HT-29 (cell line): Measurements from ENCODE around the gene UBE2N. TPM values are rescaled to one million over a fixed set of nuclear protein-coding genes. Genes with fewer than 3 reads are reported as not detected.

Experiments used
- DNase-seq: peaks from one replicate; pipeline ENCODE4 v3.0.0-alpha.2; 2015; ENCODE audit warnings: low spot score
- total RNA-seq: library from RNA; depleted of rRNA; stranded (reverse); fragments of >200 nt; shearing (Covaris generic); gene quantifications from 2 replicates; pipeline ENCODE4 v1.2.3, GENCODE V29; 2014

Gene UBE2N
- total RNA-seq, 1 experiment from 2014 or later, result 179 TPM

DNA sequence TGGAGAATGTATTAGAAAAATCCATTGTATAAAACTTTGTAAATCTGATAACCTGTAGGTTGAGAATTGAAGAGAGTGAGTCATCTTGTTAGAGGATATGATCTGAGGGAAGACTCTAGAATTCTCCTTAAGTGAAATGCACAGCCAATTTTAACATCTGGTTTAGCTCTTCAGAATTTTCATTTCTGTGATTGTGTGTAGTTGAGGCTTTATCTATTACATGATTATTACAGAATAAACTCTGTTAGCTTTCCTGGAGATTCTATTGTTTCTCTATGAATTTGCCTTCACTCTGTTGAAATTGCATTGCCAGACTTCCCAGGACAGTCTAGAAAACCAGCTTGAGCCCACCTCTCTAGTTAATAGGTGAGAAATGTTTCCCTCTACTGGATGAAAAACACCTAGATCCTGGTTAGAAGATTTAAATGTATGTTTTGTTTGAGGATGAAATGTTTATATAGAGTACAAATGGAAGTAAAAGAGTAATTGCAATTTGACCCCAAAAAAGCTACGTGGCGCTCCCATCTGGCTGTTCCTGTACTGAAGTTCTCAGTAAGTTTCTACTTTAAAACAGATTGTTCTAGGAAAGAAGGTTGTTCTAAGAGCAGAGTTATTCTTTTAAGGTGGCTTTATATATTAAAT, 61.1 kb downstream of the UBE2N start:
- peak; percentile 74 for DNase-seq

- DNase-seq, result peak; percentile 52
Observed at GRCh38 chr12:93379981-93380361, 61.8 kb downstream of the UBE2N start.

GRCh38 chr12:93379326-93379980, 62.3 kb downstream of the UBE2N start:
- DNase-seq, result peak; percentile 44

DNA sequence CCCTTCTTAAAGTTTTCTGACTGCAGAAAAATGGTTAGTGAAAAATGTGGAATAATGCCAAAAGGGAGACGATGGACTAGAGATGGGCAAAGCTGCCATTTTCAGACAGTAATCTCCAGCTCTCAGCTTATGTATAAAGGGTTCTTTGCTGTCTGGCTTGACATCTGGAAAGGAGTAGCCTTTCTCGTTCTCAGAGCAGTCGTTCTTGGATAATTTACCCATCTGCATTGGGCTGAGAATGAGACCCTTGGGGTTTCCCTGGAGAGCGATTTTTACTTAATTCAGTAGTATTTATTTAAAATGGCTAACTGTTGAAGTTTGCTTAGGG, 62.8 kb downstream of the UBE2N start:
- no peak for DNase-seq

DNA sequence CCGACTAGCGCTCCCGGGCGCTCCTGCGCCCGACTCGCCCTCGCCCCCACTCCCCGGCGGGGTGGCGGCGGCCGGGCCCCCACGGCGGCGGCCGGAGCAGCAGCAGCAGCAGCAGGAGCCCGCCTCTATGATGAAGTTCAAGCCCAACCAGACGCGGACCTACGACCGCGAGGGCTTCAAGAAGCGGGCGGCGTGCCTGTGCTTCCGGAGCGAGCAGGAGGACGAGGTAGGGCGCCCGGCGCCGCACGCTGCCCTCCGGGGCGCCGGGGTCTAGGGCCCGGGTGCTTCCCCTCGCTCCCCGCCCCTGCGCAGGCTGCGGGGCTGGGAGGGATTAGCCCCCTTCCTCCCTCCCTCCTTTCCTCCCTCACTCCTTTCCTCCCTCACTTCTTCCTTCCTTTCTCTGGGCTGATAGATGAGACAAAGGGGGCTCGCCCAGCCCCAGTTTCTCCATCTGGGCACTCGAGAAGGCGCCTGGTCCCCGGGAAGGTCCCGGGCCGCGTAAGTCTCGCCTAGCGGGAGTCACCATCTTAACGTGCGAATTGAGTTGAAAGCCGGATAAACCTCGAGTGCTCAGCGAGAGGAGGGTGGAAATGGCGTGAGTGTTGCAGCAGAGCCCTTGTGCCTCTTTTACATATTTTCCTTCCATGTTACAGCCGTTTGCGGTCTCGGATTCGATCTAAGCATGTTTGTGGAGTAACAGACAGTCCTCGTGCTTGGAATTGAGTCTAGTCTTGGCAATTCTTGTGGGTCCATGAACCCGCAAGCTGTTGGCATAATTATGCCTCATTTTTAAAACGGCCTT, 63.4 kb downstream of the UBE2N start:
- peak; percentile 52 for DNase-seq

- DNase-seq, result peak; percentile 97
Observed at GRCh38 chr12:93377252-93378195, 64.2 kb downstream of the UBE2N start, which contains the start of gene NUDT4. Gene NUDT4 (plus strand): TSS chr12:93377925. CDS start chr12:93378323, 398 bp downstream.

GRCh38 chr12:93376436-93377251, 65.1 kb downstream of the UBE2N start:
- DNase-seq, result peak; percentile 76

- no peak for DNase-seq
Observed at GRCh38 chr12:93375906-93376305, 65.8 kb downstream of the UBE2N start.

- peak; percentile 60 for DNase-seq
Observed at GRCh38 chr12:93373961-93374656, 67.6 kb downstream of the UBE2N start.

DNA sequence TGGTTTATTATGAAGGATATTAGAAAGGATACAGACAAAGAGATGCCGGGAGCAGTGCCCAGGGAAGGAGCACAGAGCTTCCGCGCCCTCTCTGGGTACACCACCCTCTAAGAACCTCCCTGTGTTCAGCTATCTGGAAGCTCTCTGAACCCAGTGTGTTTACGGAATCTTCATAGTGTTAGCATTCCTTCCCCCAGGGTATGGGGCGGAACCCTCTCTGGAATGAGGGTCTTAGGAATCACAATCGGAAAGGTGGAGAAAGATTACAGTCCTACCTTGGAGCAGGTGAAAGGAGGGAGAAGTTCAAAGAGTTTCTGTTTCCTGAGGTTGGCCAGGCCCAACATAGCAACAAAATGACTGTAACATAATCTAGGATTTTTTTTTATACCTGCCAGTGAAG, 70.8 kb downstream of the UBE2N start:
- no peak for DNase-seq

DNA sequence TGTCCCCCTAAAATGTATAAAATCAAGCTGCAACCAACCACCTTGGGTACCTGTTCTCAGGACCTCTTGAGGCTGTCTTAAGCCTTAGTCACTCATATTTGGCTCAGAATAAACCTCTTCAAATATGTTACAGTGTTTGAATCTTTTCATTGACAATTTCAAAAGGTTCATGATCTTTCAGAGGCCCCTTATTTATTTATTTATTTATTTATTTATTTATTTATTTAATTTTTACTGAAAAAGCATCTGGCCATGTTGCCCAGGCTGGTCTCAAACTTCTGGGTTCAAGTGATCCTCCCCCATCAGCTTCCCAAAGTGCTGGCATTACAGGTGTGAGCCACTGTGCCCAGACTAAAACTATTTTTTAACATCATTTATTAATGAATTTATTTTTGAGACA, 72.2 kb downstream of the UBE2N start:
- DNase-seq, result no peak

DNA sequence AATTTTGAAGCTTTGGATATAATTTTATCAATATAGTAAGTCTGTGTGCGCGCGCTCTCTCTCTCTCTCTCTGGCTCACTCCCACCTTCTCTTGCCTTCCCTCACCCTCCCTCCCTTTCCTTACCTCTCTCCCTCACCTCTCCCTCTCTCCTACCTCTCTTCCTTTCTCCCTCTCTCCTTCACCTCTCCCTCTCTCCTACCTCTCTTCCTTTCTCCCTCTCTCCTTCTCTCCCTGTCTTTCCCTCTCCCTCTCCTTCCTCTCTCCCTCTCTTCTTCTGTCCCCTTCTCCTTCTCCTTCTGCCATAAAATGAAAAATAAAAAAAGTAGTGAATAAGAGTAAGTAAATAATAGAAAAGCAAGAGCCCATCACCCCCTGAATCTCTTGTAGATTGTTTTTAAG, 73.0 kb downstream of the UBE2N start:
- no peak for DNase-seq

DNA sequence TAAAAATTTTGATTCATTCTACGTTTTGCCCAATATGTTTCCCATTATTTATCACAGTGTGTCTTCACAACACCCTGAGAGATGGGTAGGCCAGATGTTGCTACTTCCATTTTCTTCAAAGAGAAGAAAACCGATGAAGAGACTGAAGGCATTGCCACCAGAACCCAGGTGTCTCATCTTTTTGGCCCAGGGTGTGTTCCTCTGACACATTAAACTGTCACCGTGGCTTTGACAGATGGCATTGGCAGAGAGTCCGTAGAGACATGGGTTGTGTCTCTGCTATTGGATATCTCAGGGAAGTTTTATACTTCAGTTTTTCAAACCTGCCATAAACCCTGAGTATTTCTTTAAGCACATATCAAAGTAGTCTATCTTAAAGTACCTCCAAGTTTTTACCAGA, 75.3 kb downstream of the UBE2N start:
- DNase-seq, result no peak

GRCh38 chr12:93365616-93366405, 75.9 kb downstream of the UBE2N start:
- no peak for DNase-seq

- DNase-seq, result no peak
Observed at GRCh38 chr12:93363841-93364297, 77.9 kb downstream of the UBE2N start.

DNA sequence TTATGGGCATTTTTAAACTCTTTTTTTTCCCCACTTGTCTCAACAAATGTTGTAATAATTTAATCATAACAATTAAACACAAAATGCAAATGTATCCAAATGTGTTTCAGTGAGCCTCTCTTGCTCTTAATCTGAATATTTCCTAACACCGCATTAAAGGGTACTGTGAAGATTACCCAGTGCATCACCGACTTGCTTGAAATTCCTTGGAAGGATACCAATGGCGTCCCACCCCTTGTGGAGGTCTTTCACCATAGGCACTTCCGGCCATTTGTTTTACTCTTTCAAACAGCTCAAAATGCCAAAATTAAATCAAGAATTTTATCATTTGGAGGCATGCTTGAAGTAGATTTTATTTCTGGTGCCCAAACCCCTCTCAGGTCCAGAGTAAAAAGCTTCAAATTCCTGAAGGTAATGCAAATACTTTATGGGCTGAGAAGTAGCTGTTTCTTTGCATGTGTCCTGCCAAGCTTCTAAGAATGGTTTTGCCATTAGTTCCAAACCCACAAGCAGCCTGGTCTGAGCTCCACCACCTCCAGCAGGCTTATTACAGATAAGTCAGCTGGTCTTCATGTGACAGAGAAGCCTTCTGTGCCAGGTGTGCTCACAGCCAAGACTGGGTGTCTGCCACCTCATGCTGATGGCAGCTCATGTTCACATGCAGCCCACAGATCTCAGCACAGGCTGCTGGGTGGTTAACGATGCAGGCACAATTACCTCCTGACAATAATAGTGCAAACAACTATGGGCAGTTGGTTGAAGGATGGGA, 80.4 kb downstream of the UBE2N start:
- no peak for DNase-seq

- DNase-seq, result no peak
Observed at GRCh38 chr12:93360688-93361087, 81.1 kb downstream of the UBE2N start.

DNA sequence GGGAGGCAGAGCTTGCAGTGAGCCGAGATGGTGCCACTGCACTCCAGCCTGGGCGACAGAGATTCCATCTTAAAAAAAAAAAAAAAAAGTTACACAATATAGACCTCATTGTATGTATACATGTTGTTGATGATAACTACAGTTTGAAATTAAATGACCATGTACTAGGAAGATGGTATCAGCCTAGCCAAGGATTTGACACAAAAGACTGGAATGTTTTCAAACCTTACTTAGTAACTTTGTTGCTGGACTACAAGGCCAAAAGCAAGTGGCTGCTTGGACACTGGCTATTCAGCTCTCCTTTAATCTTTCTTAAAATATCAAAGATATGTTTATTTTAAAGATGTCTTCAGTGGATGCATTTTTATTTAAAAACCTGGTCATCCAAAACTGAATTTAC, 82.9 kb downstream of the UBE2N start:
- no peak for DNase-seq
